ENCODE data around the gene NNMT.

- no peak for TF ChIP-seq EZH2 (IDR thresholded peaks at IDR 0.05; ENCODE audit: low read length)
- TF ChIP-seq CTCF (optimal IDR thresholded peaks at IDR 0.05 in 1 of 3, IDR thresholded peaks at IDR 0.05 in 1 of 3, conservative IDR thresholded peaks at IDR 0.05 in 1 of 3; ENCODE audit: extremely low read depth in 1 of 3, insufficient read depth in 2 of 3, low read length in 3 of 3), result no peak
These were observed 13.9 kb downstream of the NNMT start for GRCh38 chr11:114310095-114310494.

Data from keratinocyte (primary cell).